Panc1 (cell line): Measurements from ENCODE around the gene B4GALT2. TPM values are rescaled to one million over a fixed set of nuclear protein-coding genes. Genes with fewer than 3 reads are reported as not detected.

Source experiments
- ATAC-seq: fragments of 200-7000 bp; cut with Tn5 transposase; 2 replicates; pipeline ENCODE4 v1.9.1; 2020; ENCODE audit warnings: mild to moderate bottlenecking, moderate library complexity
- BruUV-seq: library from RNA; stranded (reverse); fragments of 400-500 nt; replicated peaks from 2 replicates; lab custom pipeline; 2021; lab: Mats Ljungman, UMichigan
- CTCF ChIA-PET: fragments of 300-600 bp; sonication (Branson Sonifier 250); formaldehyde crosslinking; loops from one replicate; lab custom pipeline; 2022; ENCODE audit warnings: antibody characterized with exemption; lab: Charles Lee
- POLR2A ChIA-PET: fragments of 300-600 bp; sonication (Branson Sonifier 250); formaldehyde crosslinking; loops from one replicate; lab custom pipeline; 2022; ENCODE audit warnings: antibody characterized with exemption; lab: Charles Lee
- DNase-seq: peaks from one replicate; pipeline ENCODE4 v3.0.0-alpha.2; 2010; ENCODE audit warnings: low read depth, low spot score
- H3K27ac ChIP-seq: 2 replicates; pipeline ENCODE4 v1.5.1; 2011; ENCODE audit warnings: mild to moderate bottlenecking, low read length, inconsistent platforms
- H3K27me3 ChIP-seq: fragments of 200-500 bp; sonication (Bioruptor generic); 2 replicates; pipeline ENCODE4 v1.6.0; 2014; ENCODE audit warnings: low read length, inconsistent platforms; ENCODE audit not compliant: control insufficient read depth, insufficient read depth
- H3K36me3 ChIP-seq: fragments of 200-500 bp; sonication (Bioruptor generic); 2 replicates; pipeline ENCODE4 v1.5.1; 2014; ENCODE audit warnings: inconsistent platforms, mild to moderate bottlenecking, low read length, moderate library complexity; ENCODE audit not compliant: control insufficient read depth, insufficient read depth
- H3K4me1 ChIP-seq: 2 replicates; pipeline ENCODE4 v1.5.1; 2011; ENCODE audit warnings: inconsistent platforms, mild to moderate bottlenecking, low read length, moderate library complexity; ENCODE audit not compliant: control insufficient read depth, insufficient read depth
- H3K4me3 ChIP-seq, 2 experiments: 2 replicates each; pipeline ENCODE4 v1.5.1; 2011 to 2012; ENCODE audit warnings: low read depth in 2 of 2, low read length in 2 of 2, mild to moderate bottlenecking in 2 of 2, inconsistent platforms in 1 of 2, moderate library complexity in 1 of 2
- H3K9me3 ChIP-seq: fragments of 200-500 bp; sonication (Bioruptor generic); 2 replicates; pipeline ENCODE4 v1.5.1; 2014; ENCODE audit warnings: low read depth, mild to moderate bottlenecking, inconsistent platforms, low read length, moderate library complexity; ENCODE audit not compliant: control insufficient read depth, insufficient read depth
- CTCF ChIP-seq: fragments of 450-650 bp; IDR thresholded peaks from 2 replicates; pipeline ENCODE4 v1.5.1; 2017; ENCODE audit warnings: mild to moderate bottlenecking
- POLR2AphosphoS5 ChIP-seq: IDR thresholded peaks from 2 replicates; pipeline ENCODE4 v1.6.1; 2012; ENCODE audit warnings: mild to moderate bottlenecking, low read depth, low read length, moderate library complexity
- REST ChIP-seq, 2 experiments: IDR thresholded peaks; 2 replicates each; pipeline ENCODE4 v1.6.1; 2011 to 2012; ENCODE audit warnings: low read depth in 2 of 2, control low read depth in 1 of 2, low read length in 1 of 2, mild to moderate bottlenecking in 1 of 2, moderate library complexity in 1 of 2; ENCODE audit not compliant: insufficient read depth in 1 of 2
- SIN3A ChIP-seq: IDR thresholded peaks from 2 replicates; pipeline ENCODE4 v1.6.1; 2012; ENCODE audit warnings: low read depth, mild to moderate bottlenecking, low read length, moderate library complexity, borderline replicate concordance; ENCODE audit not compliant: insufficient read depth
- TCF7L2 ChIP-seq: IDR thresholded peaks from 2 replicates; pipeline ENCODE4 v1.6.1; 2011; ENCODE audit warnings: mild to moderate bottlenecking, low read depth, low read length, inconsistent platforms
- in situ Hi-C: cut with HindIII; loops from 2 replicates; pipeline ENCODE4 v1.10.0; 2016; ENCODE audit warnings: low sequenced_read_pairs, low pct_unique_long_range_greater_than_20kb
- intact Hi-C: fragments of 100-400 bp; cut with micrococcal nuclease; formaldehyde crosslinking; loops from one replicate; pipeline ENCODE4 v1.10.0; 2022; ENCODE audit not compliant: unreplicated experiment
- total RNA-seq: library from RNA; stranded (reverse); gene quantifications from one replicate; pipeline ENCODE4 v1.2.1, GENCODE V29; 2021; ENCODE audit not compliant: unreplicated experiment

B4GALT2 gene
- total RNA-seq, 1 experiment from 2014 or later = 90.1 TPM

GRCh38 chr1:44015206-44015605, 36.2 kb downstream of the B4GALT2 start:
- Histone ChIP-seq H3K36me3 (no peaks in the 10 kb centered on the region), H3K27ac (no peak overlapping the region), H3K27me3 (no peaks in the 10 kb centered on the region), H3K4me3 (no peak overlapping the region), H3K4me1 (no peaks in the 10 kb centered on the region), H3K9me3 (no peaks in the 10 kb centered on the region)
- intact Hi-C loops (no loop called here), in situ Hi-C loops (no loop called here)
- TF ChIP-seq POLR2AphosphoS5 (no peak), CTCF (no peak), SIN3A (no peak), REST (IDR thresholded peaks at IDR 0.05; ENCODE audit: insufficient read depth in 1 of 2, low read depth in 2 of 2, low read length in 1 of 2) (no peak), TCF7L2 (no peak)
- DNase-seq (no peak), ATAC-seq (no peak)
- ChIA-PET POLR2A (no interaction called here), CTCF (interaction anchor here (0.6 to 0.7 kb wide), 2 partner anchors 33 to 247 kb away, joined by 3 to 9 read pairs; no protein-coding TSS in a partner anchor)
- BruUV-seq = no TSS peak

DNA sequence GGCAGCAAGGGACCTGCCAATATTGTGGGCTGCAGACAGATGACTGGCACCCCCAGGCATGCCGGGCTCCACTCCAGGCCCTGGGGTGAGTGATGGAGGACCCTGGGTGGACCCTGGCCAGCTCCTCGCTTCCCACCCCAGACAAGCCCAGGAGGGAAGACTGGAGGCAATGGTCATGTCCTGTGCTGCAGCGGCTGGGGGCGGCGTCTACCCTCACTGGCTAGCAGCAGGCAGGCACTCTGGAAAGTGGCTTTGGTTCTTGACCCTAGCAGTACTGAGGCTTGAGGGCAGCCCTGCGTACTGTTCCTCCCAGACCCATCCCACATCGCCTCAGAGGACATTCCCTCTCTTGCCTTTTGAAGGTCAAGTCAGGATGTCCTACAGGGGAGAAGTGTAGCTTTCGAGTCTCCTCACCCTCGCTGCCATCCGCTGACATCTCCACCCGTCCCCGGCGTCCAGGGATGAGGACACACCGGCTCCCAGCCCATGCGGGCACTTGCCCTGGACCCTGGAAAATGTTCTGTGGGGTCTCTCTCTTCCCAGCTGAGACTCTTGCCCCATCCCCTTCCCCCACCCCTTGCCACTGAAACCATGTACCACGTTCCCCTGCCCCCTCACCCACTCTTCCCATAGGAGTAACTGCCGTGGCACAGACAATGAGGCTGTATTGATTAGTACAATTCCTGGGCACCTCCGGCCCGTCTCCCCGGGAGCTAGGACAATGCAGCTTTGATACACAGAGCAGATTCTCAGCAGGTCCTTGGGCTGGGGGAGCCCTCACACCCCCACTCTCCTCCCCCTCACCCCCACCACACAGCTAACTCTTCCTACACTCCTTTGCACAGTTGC, 37.3 kb downstream of the B4GALT2 start:
- no TSS peak for BruUV-seq
- H3K36me3 ChIP-seq = no peaks in the 10 kb centered on the region
- no peak overlapping the region for H3K4me3 ChIP-seq
- ChIA-PET POLR2A (no interaction called here), CTCF (interaction anchor here (0.6 kb wide), 1 partner anchor 28 kb away, joined by 15 read pairs; no protein-coding TSS in a partner anchor)
- DNase-seq (no peak), ATAC-seq (no peak; the same call in 1 of the 2 replicates)
- H3K9me3 ChIP-seq = no peaks in the 10 kb centered on the region
- TF ChIP-seq SIN3A (no peak), POLR2AphosphoS5 (no peak), CTCF (no peak), REST (IDR thresholded peaks at IDR 0.05; ENCODE audit: insufficient read depth in 1 of 2, low read depth in 2 of 2, low read length in 1 of 2) (no peak), TCF7L2 (no peak)
- no peak overlapping the region for H3K27ac ChIP-seq
- intact Hi-C loops = no loop called here
- in situ Hi-C loops = no loop called here
- H3K27me3 ChIP-seq = no peaks in the 10 kb centered on the region
- H3K4me1 ChIP-seq = no peaks in the 10 kb centered on the region
